ENCODE measurements around the gene FAM20A.

DNA sequence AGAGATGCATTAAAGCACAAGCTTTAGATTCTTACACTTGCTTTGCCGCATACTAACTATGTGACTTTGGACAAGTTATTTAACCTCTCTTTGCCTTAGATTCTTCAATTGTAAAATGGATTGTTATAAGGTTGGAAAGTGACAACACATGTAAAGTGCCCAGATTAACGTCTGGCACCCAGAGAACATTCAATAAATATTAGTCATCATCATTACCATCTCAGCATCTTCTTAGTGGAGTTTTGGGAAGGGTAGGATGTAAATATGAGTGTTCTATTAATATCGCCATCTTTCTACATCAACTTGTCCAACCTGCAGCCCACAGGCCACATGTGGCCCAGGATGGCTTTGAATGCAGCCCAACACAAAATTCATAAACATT is 27.4 kb upstream of the FAM20A start:
- TF ChIP-seq, protein P1, sequence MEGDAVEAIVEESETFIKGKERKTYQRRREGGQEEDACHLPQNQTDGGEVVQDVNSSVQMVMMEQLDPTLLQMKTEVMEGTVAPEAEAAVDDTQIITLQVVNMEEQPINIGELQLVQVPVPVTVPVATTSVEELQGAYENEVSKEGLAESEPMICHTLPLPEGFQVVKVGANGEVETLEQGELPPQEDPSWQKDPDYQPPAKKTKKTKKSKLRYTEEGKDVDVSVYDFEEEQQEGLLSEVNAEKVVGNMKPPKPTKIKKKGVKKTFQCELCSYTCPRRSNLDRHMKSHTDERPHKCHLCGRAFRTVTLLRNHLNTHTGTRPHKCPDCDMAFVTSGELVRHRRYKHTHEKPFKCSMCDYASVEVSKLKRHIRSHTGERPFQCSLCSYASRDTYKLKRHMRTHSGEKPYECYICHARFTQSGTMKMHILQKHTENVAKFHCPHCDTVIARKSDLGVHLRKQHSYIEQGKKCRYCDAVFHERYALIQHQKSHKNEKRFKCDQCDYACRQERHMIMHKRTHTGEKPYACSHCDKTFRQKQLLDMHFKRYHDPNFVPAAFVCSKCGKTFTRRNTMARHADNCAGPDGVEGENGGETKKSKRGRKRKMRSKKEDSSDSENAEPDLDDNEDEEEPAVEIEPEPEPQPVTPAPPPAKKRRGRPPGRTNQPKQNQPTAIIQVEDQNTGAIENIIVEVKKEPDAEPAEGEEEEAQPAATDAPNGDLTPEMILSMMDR (optimal IDR thresholded peaks at IDR 0.05 in 1 of 3, IDR thresholded peaks at IDR 0.05 in 1 of 3, conservative IDR thresholded peaks at IDR 0.05 in 1 of 3; ENCODE audit: extremely low read depth in 1 of 3, insufficient read depth in 2 of 3, low read length in 3 of 3): no peak
- no peak for TF ChIP-seq EZH2 (IDR thresholded peaks at IDR 0.05; ENCODE audit: low read length)

All from keratinocyte (primary cell).